GM19438 (cell line): ENCODE results near the gene RHBDL3.
"Not testable (repeated sequence)": the region's sequence is repeated elsewhere in the genome, so short reads cannot be mapped to it uniquely, and the experiment has no call there.

Experiments
- ATAC-seq: cut with Tn5 transposase; IDR thresholded peaks from one replicate; pipeline ENCODE4 v1.9.1; 2021; ENCODE audit warnings: low read depth; ENCODE audit not compliant: unreplicated experiment

Gene RHBDL3, protein sequence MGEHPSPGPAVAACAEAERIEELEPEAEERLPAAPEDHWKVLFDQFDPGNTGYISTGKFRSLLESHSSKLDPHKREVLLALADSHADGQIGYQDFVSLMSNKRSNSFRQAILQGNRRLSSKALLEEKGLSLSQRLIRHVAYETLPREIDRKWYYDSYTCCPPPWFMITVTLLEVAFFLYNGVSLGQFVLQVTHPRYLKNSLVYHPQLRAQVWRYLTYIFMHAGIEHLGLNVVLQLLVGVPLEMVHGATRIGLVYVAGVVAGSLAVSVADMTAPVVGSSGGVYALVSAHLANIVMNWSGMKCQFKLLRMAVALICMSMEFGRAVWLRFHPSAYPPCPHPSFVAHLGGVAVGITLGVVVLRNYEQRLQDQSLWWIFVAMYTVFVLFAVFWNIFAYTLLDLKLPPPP

DNA sequence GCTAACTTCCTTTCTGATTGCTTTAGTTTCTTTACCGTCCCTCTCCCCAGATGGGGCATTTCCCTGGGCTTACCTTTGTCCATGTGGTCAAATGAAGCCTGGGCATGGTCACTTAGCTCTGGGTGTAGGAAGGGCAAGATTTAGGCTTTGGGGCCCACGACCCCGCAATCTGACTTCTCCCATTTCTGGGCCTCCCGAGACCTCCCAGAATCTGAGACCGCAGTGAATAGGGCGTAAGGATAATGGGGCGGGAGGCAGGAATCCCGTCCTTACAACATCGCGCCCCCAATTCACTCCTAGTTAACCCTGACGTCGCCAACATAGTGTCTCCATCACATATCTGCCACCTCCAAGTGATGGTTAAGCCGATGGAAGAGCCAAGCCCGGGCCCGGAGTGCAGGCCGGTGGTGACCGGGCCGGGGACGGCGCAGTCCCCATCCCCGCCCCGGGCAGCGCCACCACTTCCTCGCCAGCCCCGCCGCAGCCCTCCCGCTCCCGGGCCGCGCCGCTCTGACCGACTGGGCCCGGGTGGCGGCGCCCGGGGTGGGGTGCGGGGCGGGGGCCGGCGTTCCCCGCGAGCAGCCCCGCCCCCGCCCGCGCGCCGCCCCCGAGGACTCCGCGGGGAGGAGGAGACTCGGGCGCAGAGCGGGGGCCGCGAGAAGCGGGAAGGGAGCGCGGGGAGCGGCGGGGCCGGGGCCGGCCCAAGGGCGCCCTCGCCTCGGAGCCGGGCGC, at the start of gene RHBDL3:
RHBDL3 (plus strand) TSS at position 641 of the 732 bp plus-strand sequence. CDS start 358 bp downstream, outside the sequence.
- ATAC-seq, result no peak

DNA sequence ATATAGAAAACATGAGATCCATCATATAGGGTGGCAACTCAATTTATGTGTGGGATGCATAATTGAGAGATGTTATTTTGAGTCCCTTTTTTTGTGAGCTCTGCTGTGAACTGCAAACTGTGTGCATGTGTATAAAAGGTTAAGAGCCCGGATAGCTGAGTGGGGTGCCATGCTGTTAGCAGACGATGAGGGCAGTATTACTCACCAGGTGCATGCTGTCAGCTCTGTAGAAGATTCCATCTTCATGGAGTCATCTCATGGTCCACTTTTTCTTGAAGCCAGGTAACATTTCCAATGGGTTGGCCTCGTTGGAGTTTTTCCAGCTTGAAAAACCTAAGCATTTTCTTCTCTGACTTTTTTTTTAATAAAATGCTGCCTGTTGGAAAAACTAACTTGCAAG, 43.0 kb upstream of the RHBDL3 start:
- ATAC-seq, result no peak

DNA sequence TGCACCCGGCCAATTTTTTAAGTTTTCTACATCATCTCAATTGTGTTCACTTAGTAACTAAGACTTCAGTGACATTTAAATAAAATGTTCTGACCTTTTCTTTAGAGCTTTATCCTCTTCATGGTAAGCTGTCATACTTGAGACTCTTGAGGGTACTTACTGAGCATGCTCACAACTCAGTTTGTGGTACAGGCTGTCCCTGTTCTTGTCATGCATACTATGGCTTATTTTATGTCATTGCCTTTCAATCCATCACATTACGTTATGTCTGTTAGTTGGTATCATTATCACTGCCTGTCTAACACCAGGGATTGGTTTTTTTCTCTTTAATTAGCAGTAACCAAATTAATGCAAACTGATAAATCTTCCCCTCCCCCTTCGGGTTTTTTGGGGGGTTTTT, 41.9 kb upstream of the RHBDL3 start:
- ATAC-seq, result no peak

DNA sequence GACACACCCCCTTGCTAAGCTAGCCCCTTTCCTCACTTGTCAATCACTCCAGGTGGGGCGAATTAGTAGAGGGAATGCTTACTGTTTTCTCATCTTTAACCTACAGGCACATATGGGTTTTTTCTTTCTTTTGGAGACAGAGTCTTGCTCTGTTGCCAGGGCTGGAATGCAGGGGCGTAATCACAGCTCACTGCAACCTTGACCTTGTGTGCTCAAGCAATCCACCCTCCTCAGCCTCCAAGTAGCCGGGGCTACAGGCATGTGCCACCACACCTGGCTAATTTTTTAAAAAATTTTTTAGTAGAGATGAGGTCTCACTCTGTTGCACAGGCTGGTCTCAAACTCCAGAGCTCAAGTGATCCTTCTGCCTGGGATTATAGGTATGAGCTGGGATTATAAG, 38.7 kb upstream of the RHBDL3 start:
- ATAC-seq, result no peak

DNA sequence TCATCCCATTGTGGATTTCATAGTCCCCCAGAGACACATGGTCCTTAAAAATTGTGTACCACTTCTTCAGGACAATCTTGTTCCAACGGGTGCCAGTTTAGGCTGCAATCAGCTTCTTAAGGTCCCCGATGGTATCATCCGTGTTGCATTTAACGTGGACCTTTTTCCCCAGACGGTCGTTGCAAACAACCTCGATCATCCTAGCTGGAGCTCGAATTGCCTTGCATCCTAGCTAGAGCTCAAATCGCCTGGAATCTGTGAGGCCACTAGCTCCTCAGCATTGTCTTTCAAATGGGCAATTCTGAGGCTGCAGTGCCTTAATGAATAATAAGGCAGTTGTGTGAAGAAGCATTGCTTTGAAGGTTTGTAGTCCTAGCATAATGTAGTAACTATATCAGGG, 37.7 kb upstream of the RHBDL3 start:
- no peak for ATAC-seq

DNA sequence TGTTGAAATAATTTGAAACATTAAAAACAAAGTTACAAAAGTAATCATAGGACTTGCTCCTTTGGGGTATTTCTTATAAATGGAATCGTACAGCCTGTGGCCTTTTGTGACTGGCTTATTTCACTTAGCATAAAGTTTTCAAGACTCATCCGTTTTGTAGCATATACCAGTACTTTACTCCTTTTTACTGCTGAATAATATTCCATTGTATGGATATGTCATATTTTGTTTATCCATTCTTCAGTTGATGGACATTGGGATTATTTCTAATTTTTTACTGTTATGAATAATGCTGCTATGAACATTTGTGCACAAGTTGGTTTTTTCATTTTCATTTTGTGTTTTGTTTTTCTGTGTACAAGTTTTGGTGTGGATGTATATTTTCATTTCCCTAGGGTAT, 30.0 kb upstream of the RHBDL3 start:
- no peak for ATAC-seq

DNA sequence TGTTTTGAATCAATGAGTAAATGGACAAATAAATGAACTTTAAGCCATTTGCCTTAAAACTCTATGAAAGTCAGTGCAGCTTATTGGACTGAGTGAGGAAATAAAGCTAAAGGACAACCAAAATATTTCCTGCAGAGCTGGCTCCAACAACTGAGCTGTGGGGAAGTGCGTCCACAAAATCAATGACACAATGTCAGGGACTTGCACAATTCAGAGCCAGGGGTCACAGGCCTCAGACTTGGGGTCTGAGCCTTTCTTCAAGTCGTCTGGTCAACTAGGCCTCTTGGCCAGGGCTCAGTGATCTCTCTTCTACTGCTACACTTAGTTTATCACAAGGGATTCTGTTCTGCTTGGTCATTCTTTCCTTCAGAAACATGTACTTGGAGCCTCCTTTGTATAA, 26.2 kb upstream of the RHBDL3 start:
- no peak for ATAC-seq

DNA sequence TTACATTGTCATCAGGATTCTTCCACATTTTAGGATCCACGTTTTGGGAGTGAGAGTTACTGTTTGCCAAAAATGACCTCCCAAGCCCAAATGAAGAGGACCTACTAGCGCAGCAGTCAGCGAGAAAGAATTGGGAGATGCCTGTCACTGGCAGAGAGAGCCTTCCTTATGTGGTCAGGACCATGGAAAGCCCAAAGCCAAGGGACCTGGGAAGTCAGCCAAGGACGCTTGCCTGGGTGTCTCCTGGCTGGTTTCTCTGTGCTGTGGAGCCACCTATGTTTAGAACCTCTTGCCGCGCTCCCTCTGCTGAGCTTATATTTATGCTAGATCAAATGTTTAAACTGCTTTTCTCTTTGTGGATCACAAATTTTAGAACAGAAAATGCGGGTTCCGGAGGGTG, 24.9 kb upstream of the RHBDL3 start:
- ATAC-seq, result no peak

DNA sequence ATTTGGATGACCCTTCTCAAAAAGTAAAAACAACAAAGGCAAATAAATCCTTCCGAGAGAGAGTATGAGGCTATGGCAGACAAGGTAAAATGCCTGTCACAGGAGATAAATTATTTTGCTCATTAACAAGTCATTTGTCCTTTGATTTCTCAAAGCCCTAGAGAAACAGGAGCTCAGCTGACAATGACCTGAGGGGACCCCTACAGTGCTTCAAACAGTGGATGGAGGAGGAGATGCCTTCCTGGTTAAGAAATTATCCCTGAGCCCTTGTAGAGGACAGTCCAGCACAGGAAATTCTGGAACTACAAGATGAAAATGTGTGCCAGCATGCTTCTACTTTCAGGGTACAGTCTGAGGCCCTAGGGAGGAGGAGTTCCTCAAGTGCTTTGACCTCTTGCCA, 24.0 kb upstream of the RHBDL3 start:
- ATAC-seq, result no peak

DNA sequence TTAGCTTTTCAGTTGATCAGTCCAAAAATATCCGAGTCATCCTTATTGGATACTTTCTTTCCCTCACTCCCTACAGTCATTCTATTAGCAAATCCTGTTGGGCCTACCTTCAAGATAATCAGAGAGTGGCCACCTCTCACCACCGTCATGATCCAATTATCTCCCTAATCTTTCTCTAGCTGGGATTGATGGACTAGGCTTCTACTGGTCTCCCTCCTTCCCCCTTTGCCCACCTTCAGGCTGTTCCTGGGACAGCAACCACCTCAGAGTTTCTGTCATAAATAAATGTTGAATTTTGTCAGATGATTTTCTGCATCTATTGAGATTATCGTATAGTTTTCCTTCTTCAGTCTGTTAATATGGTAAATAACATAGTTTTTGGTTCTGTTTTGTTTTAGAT, 16.2 kb upstream of the RHBDL3 start:
- no peak for ATAC-seq

DNA sequence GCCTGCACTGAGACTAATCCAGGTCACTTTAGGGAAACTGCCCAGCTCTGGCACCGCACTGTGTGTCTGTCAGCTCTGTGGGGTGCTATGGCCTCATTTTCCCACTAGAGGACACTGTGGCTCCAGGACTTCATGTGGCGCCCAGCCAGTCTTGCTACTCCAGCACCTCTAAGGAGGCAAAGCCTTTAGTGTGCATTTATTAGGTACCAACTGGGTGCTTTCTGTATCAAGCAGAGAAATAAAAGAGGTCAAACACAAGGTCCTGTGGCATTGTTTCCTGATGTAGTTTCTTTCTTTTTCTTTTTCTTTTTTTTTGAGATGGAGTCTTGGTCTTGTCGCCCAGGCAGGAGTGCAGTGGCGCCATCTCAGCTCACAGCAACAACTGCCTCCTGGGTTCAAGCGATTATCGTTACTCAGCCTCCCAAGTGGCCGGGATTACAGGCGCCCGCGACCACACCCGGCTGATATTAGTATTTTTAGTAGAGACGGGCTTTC, 12.5 kb upstream of the RHBDL3 start:
- no peak for ATAC-seq

DNA sequence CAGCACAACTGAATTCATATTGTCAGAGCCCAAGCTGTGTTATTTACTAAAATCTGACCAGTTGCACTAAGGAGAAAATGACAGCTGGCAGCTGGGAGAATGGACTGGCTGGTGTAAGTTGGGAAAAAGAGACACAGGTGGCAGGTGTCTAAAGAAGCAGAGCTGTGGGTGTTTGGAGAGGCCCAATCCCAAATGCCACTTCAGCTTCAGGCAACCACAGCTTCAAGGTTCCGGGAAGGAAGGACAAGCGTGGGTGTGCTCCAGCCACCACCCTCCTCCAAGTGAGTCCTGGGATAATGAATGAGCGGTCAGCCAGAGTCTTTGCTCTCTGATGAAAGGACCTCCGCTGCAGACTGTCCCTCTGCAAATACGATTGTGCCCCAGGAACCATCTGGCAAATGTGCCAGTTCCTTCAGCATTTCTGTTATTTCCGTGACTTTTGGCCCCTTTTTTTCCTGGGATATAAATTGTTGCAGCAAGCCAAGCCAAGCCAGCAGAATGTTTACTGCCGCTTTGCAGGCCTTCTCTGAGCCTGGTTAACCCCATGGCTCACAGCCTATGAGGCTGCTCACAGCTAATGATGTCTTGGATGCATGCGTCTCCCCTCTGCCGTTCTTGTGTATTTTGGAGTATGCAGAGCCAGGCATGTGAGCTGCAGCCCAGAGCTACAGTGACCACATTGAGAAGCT, 9.5 kb upstream of the RHBDL3 start:
- no peak for ATAC-seq

DNA sequence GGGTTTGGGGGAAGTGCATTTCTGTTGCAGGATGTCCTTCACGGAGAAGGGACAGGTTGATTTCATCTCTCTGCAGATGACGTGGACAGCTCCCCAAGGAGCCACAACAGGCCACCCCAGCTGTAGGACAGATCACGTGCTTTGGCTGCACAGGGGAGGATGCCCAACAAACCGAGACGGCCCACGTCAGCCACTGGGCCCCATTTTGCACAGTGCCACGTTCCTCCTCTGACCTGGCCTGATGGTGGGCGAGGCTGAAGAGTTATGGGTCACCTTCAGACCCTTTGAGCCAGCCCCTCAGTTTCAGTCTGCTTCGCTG, 9.0 kb upstream of the RHBDL3 start:
- ATAC-seq, result no peak

DNA sequence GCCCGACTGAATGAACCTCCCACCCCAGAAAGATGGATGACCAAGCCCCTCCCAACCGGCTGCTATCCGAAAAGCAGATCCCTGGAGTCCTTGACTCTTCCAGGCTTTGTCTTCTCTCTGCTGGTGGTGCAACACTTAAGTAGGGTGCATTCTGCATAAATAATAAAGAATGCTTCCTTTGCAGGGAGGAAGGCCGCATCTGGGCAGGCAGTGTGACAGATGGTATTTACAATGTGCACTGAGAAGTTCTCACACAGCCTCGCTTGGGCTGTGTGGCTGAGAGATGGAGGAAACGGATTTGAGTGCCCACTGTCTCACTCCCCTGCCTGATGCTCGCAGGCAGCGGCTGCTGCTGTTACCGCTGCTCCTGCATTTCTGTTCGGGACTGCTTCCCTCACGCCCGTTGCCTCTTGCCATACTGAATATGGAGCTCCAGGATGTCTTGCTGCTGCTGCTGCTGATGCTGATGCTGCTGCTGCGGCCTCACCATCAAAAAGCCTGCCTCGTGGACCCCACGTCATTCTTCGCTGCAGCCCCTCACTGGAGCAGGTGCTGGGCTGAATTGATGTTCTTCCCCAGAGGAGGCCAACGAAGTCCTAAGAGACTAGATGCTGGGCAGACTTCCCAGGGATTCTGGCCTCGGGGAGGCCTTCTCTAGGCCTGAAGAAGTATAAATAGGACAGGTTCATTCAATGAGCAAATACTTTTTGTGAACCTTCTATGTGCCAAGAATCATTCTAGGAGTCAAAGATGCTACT, 7.1 kb upstream of the RHBDL3 start:
- no peak for ATAC-seq

DNA sequence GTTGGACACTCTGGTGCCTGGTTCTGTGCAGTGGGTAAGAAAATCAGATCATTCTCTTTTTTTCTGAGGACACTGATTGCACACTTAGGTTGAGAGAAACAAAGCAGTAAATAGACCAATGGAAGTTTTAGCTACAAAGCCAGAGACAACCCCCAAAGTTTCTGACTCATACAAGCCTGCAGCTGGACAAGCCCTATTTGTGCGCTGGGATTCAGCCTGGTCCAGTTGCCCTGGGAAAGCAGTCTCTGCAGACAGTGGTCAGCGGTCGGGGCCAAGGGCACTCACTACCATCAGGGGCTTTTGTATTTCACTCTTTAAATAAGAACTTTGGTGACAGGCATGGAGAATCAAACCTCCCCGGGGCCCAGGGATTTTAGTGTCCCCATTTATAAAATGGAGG, 6.0 kb upstream of the RHBDL3 start:
- ATAC-seq, result no peak

DNA sequence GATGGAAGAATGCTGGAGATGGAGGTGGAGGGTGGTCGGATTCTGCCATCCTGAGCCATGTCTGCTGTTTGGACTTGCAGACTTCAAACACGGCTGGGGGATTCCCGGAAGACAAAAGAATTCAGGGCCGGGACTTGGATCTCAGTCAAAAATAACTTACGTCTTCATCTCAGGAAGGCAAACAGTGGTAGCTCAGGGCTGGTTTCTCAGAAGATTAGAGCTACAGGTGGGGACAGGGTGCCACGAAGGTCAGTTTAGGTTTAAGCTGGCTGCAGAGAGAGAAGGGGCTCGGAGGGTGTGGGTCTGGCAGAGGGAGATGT, 4.3 kb upstream of the RHBDL3 start:
- no peak for ATAC-seq

DNA sequence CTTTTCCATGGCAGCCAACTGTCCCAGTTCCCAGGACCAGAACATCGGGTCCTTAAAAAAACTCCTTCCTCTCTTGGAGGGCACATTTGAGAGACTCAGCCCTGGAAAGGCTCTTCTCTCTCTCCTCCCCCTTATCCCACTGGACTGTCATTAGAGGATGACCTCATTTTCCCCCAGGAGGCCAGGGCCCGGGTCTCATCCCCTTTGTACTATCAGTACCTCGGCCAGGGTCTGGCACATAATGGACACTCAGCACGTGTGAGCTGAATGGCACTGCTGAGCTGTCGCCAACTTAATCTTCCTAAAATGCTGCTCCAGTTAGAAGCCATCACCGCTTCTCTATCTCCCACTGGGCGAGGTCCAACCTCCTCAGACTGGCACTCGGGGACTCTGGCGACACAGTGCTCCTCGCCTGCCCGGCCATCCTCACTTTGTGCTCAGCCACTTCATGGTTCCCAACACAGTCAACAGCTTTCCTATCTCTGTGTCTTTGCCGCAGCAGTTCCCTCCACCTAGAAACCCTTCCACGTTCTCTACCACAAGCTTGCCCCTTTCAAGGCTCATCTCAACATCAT, 3.6 kb upstream of the RHBDL3 start:
- ATAC-seq, result no peak

DNA sequence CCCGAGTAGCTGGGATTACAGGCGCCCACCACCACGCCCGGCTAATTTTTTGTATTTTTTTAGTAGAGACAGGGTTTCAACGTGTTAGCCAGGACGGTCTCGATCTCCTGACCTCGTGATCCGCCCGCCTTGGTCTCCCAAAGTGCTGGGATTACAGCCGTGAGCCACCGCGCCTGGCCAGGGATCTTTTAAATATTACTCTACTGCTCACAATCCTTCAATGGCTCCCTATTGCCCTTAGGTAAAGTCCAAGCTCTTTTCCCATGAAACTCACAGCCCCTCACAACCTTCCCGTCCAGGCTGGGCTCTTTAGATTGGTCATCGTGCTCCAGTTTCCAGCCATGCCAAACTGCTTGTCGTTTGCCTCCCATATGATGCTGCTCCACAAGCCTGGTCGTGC, 2.1 kb upstream of the RHBDL3 start:
- not testable (repeated sequence) for ATAC-seq

DNA sequence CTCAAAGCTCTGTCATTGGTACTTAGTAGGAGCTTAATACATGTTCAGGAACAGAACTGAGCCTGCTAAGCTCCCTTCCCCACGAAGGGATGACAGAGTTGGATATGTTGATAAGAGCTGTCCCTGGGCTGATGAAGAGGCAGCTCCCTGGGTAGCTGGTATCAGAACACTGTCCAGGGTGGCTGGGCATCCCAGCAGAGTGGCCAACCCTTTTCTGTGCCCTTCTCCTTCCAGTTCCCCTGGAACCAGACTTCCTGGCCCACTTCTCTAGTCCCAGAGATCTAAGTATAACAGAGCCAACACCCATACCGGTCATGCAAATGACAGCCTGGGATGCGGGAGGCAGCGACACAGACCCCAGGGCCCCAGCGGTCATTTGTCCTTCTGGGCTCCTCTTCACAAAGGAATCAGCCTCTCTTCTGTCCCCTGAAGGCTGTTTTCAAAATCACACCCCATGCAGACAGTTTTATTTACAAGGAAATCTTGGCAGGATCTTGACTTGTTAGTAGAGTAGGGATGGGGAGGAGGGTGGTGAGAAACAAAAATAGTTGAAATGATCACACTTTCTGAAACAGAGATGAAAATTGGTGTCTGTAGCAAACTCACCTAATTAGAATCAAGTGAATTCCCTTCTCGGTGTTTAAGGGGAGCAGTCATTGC, 1.4 kb upstream of the RHBDL3 start:
- ATAC-seq, result no peak

DNA sequence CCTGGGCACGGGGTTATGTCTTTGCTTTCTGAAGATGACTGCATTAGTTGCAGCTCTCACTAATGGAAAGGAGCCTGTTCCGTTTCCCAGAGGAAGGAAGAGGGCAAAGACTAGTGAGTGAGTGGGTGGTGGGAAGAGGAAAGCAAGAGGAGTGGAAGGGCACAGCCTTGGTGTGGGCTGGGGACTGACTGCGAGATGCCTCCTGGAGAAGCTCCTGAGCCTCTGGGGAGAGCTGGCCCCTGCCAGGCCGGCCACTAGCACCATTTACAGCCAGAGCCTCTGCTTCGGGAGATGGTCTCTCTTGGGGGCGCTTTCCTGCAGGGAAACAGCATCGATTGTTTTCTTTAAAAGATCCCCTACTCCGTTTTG, 825 bp upstream of the RHBDL3 start:
- no peak for ATAC-seq
